GM18498 (cell line): ENCODE data around the gene TOR3A.

ENCODE experiments used
- ATAC-seq: cut with Tn5 transposase; IDR thresholded peaks from one replicate; pipeline ENCODE4 v1.9.1; 2021; ENCODE audit warnings: mild to moderate bottlenecking, moderate library complexity; ENCODE audit not compliant: unreplicated experiment

Gene TOR3A

GRCh38 chr1:179142889-179143299 lies 61.0 kb downstream of the TOR3A start:
- no peak for ATAC-seq

GRCh38 chr1:179143322-179143721 lies 61.5 kb downstream of the TOR3A start:
- no peak for ATAC-seq

- no peak for ATAC-seq
These were observed 62.8 kb downstream of the TOR3A start for GRCh38 chr1:179144626-179145025.

- no peak for ATAC-seq
These were observed 63.7 kb downstream of the TOR3A start for GRCh38 chr1:179145521-179145920.
